Endothelial cell of umbilical vein (primary cell): Measurements from ENCODE around the gene FHIT.

ENCODE experiments used
- POLR2A ChIP-seq: IDR thresholded peaks from 2 replicates; pipeline ENCODE4 v1.6.1; 2012; ENCODE audit warnings: low read depth, mild to moderate bottlenecking, control low read depth, low read length
- POLR2AphosphoS5 ChIP-seq: IDR thresholded peaks from 2 replicates; pipeline ENCODE4 v1.6.1; 2012; ENCODE audit warnings: low read depth, mild to moderate bottlenecking, control low read depth, low read length, moderate library complexity; ENCODE audit not compliant: insufficient read depth
- TF ChIP-seq, protein P1 (sequence below), 2 donors: IDR thresholded peaks; 1 replicate in 1 of 2; 2 replicates in 1 of 2; pipeline ENCODE4 v1.5.1; 2011; ENCODE audit warnings: low read length in 2 of 2, mild to moderate bottlenecking in 2 of 2, moderate library complexity in 2 of 2, control low read depth in 1 of 2, inconsistent platforms in 1 of 2, low read depth in 1 of 2; ENCODE audit not compliant: insufficient read depth in 1 of 2; ENCODE audit errors: extremely low read depth in 1 of 2

DNA sequence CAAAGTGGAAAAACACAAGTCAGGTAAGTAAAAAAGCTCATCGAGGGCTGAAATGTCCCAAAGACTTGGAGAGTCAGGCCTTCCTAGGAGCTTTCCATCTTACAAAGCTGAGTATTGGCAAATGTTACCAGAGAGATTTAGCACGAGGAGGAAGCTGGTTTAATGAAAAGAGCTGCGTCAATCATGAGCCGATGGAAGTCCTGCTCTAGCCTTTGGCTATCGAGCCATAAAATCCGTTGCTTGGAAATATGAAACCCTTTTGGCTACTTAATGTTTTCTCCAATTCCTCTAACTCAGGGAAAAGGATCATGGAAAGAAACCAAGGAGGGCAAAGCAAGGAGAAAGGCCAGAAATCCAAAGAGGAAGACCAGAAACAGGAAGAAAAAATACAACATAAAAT is 1074.6 kb downstream of the FHIT start:
- TF ChIP-seq, protein P1, sequence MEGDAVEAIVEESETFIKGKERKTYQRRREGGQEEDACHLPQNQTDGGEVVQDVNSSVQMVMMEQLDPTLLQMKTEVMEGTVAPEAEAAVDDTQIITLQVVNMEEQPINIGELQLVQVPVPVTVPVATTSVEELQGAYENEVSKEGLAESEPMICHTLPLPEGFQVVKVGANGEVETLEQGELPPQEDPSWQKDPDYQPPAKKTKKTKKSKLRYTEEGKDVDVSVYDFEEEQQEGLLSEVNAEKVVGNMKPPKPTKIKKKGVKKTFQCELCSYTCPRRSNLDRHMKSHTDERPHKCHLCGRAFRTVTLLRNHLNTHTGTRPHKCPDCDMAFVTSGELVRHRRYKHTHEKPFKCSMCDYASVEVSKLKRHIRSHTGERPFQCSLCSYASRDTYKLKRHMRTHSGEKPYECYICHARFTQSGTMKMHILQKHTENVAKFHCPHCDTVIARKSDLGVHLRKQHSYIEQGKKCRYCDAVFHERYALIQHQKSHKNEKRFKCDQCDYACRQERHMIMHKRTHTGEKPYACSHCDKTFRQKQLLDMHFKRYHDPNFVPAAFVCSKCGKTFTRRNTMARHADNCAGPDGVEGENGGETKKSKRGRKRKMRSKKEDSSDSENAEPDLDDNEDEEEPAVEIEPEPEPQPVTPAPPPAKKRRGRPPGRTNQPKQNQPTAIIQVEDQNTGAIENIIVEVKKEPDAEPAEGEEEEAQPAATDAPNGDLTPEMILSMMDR (IDR thresholded peaks at IDR 0.05; ENCODE audit: extremely low read depth in 1 of 2, insufficient read depth in 1 of 2, low read depth in 1 of 2, low read length in 2 of 2): no peak
- TF ChIP-seq POLR2A (no peak), POLR2AphosphoS5 (no peak)
